Measurements from ENCODE around the gene SERPINF2.
"Not testable (repeated sequence)": the region's sequence is repeated elsewhere in the genome, so short reads cannot be mapped to it uniquely, and the experiment has no call there.

SERPINF2 gene

GRCh38 chr17:1762901-1763898, 20.5 kb downstream of the SERPINF2 start:
- no peak for DNase-seq (ENCODE audit: low read depth, low spot score)

- DNase-seq (ENCODE audit: low read depth, low spot score) = peak; percentile 50
Observed at GRCh38 chr17:1764284-1764683, 21.6 kb downstream of the SERPINF2 start.

- DNase-seq (ENCODE audit: low read depth, low spot score) = not testable (repeated sequence)
Observed at GRCh38 chr17:1764705-1765104, 22.0 kb downstream of the SERPINF2 start.

- DNase-seq (ENCODE audit: low read depth, low spot score) = no peak
Observed at GRCh38 chr17:1765576-1765975, 22.9 kb downstream of the SERPINF2 start.

GRCh38 chr17:1766382-1767135, 23.9 kb downstream of the SERPINF2 start:
- peak; percentile 46 for DNase-seq (ENCODE audit: low read depth, low spot score)

- DNase-seq (ENCODE audit: low read depth, low spot score) = no peak
Observed at GRCh38 chr17:1767358-1767757, 24.7 kb downstream of the SERPINF2 start.

- peak; percentile 95 for DNase-seq (ENCODE audit: low read depth, low spot score)
Observed at GRCh38 chr17:1769822-1770477, 27.3 kb downstream of the SERPINF2 start.

- not testable (repeated sequence) for DNase-seq (ENCODE audit: low read depth, low spot score)
Observed at GRCh38 chr17:1773000-1773695, 30.5 kb downstream of the SERPINF2 start.

GRCh38 chr17:1773696-1774181, 31.1 kb downstream of the SERPINF2 start:
- no peak for DNase-seq (ENCODE audit: low read depth, low spot score)

GRCh38 chr17:1774390-1775176, 31.9 kb downstream of the SERPINF2 start:
- DNase-seq (ENCODE audit: low read depth, low spot score) = no peak

GRCh38 chr17:1776328-1776727, 33.7 kb downstream of the SERPINF2 start:
- DNase-seq (ENCODE audit: low read depth, low spot score) = no peak

GRCh38 chr17:1776857-1777256, 34.2 kb downstream of the SERPINF2 start:
- DNase-seq (ENCODE audit: low read depth, low spot score) = no peak

- DNase-seq (ENCODE audit: low read depth, low spot score) = no peak
Observed at GRCh38 chr17:1779571-1780131, 37.0 kb downstream of the SERPINF2 start.

GRCh38 chr17:1782171-1782567, 39.5 kb downstream of the SERPINF2 start:
- no peak for DNase-seq (ENCODE audit: low read depth, low spot score)

GRCh38 chr17:1783271-1783670, 40.6 kb downstream of the SERPINF2 start:
- no peak for DNase-seq (ENCODE audit: low read depth, low spot score)

GRCh38 chr17:1783834-1784611, 41.4 kb downstream of the SERPINF2 start:
- DNase-seq (ENCODE audit: low read depth, low spot score) = peak; percentile 57

- no peak for DNase-seq (ENCODE audit: low read depth, low spot score)
Observed at GRCh38 chr17:1785930-1786329, 43.3 kb downstream of the SERPINF2 start.

GRCh38 chr17:1786708-1787107, 44.0 kb downstream of the SERPINF2 start:
- DNase-seq (ENCODE audit: low read depth, low spot score) = no peak

- DNase-seq (ENCODE audit: low read depth, low spot score) = peak; percentile 61
Observed at GRCh38 chr17:1787301-1787902, 44.7 kb downstream of the SERPINF2 start.

Measured in ELF-1 (cell line).